SU-DHL-6 (cell line): ENCODE measurements around the gene ASTN1.

Source experiments
- H2AFZ ChIP-seq: fragments of 200-600 bp; sonication (generic); 2 replicates; pipeline ENCODE4 v1.6.1; 2014; ENCODE audit warnings: low read depth, mild to moderate bottlenecking, moderate library complexity, mixed read lengths, antibody characterized with exemption, low read length; ENCODE audit not compliant: severe bottlenecking
- H3F3A ChIP-seq: fragments of 200-600 bp; shearing (Covaris generic); 2 replicates; pipeline ENCODE4 v1.6.0; 2016; ENCODE audit warnings: antibody characterized with exemption, mild to moderate bottlenecking; ENCODE audit not compliant: insufficient read depth
- H3K27ac ChIP-seq: fragments of 200-600 bp; sonication (generic); 2 replicates; pipeline ENCODE4 v1.5.1; 2016; ENCODE audit warnings: low read depth, mild to moderate bottlenecking, low read length, moderate library complexity, mixed read lengths
- H3K27me3 ChIP-seq: fragments of 200-600 bp; sonication (generic), shearing (Covaris generic); 2 replicates; pipeline ENCODE4 v1.6.0; 2014; ENCODE audit warnings: mild to moderate bottlenecking, low read length
- H3K36me3 ChIP-seq: fragments of 200-600 bp; sonication (generic); 2 replicates; pipeline ENCODE4 v1.6.1; 2014; ENCODE audit warnings: mild to moderate bottlenecking, low read length, mixed read lengths
- H3K4me2 ChIP-seq: fragments of 300-600, 200-600 bp; shearing (Covaris generic), sonication (generic); 2 replicates; pipeline ENCODE4 v1.6.0; 2014; ENCODE audit warnings: low read length, low read depth, mild to moderate bottlenecking; ENCODE audit not compliant: poor library complexity, severe bottlenecking
- H3K4me3 ChIP-seq: fragments of 200-600 bp; sonication (generic); 2 replicates; pipeline ENCODE4 v1.5.1; 2014; ENCODE audit warnings: antibody characterized with exemption, low read length, mild to moderate bottlenecking, mixed read lengths; ENCODE audit not compliant: insufficient read depth, poor library complexity, severe bottlenecking
- H3K79me2 ChIP-seq: fragments of 200-600 bp; sonication (generic); 2 replicates; pipeline ENCODE4 v1.6.1; 2014; ENCODE audit warnings: mild to moderate bottlenecking, low read length, moderate library complexity; ENCODE audit not compliant: insufficient read depth
- H3K9ac ChIP-seq: fragments of 200-600 bp; sonication (generic); 2 replicates; pipeline ENCODE4 v1.7.0; 2014; ENCODE audit warnings: mild to moderate bottlenecking, low read length
- H3K9me2 ChIP-seq: fragments of 200-600 bp; sonication (generic); replicated peaks from 2 replicates; pipeline ENCODE4 v1.6.1; 2014; ENCODE audit warnings: low read length; ENCODE audit not compliant: insufficient read depth
- H3K9me3 ChIP-seq: fragments of 200-600 bp; sonication (generic); 2 replicates; pipeline ENCODE4 v1.6.1; 2014; ENCODE audit warnings: low read length, mixed read lengths; ENCODE audit not compliant: insufficient read depth
- H4K20me1 ChIP-seq: fragments of 200-600 bp; sonication (generic); 2 replicates; pipeline ENCODE4 v1.6.1; 2014; ENCODE audit warnings: low read depth, mild to moderate bottlenecking, antibody characterized with exemption, low read length, moderate library complexity, mixed read lengths
- CTCF ChIP-seq: fragments of 200-600 bp; sonication (generic); IDR thresholded peaks from one replicate; pipeline ENCODE4 v1.5.1; 2017; ENCODE audit warnings: antibody characterized with exemption, mild to moderate bottlenecking, low read length, moderate library complexity; ENCODE audit not compliant: insufficient read depth, poor library complexity, severe bottlenecking
- EZH2phosphoT487 ChIP-seq: fragments of 200-600 bp; sonication (generic), shearing (Covaris generic); conservative IDR thresholded peaks from 2 replicates; pipeline ENCODE4 v1.6.1; 2018; ENCODE audit warnings: mild to moderate bottlenecking, antibody characterized with exemption, low read length, moderate library complexity, mixed read lengths

The ASTN1 gene

GRCh38 chr1:177137814-177138213 lies 26.7 kb downstream of the ASTN1 start:
- no peaks in the 10 kb centered on the region for H3K79me2 ChIP-seq
- no peak overlapping the region for H3K4me3 ChIP-seq
- H3K4me2 ChIP-seq: no peak overlapping the region
- H3K27ac ChIP-seq: no peak overlapping the region
- TF ChIP-seq EZH2phosphoT487 (no peak), CTCF (no peak)
- no peaks in the 10 kb centered on the region for H3K36me3 ChIP-seq
- no peaks in the 10 kb centered on the region for H3F3A ChIP-seq
- no peak overlapping the region for H3K9ac ChIP-seq
- no peaks in the 10 kb centered on the region for H3K9me2 ChIP-seq
- no peaks in the 10 kb centered on the region for H4K20me1 ChIP-seq
- H3K9me3 ChIP-seq: no peaks in the 10 kb centered on the region
- no peak overlapping the region for H2AFZ ChIP-seq
- H3K27me3 ChIP-seq: no peaks in the 10 kb centered on the region

GRCh38 chr1:177135250-177135649 lies 29.3 kb downstream of the ASTN1 start:
- Histone ChIP-seq H3K79me2 (no peaks in the 10 kb centered on the region), H3K4me2 (no peak overlapping the region), H4K20me1 (no peaks in the 10 kb centered on the region), H3K9me2 (no peaks in the 10 kb centered on the region), H3K36me3 (no peaks in the 10 kb centered on the region), H3K4me3 (no peak overlapping the region), H3K27me3 (no peaks in the 10 kb centered on the region), H3F3A (no peaks in the 10 kb centered on the region), H3K9ac (no peak overlapping the region), H3K9me3 (no peaks in the 10 kb centered on the region), H2AFZ (no peak overlapping the region), H3K27ac (no peak overlapping the region)
- no peak for TF ChIP-seq CTCF
- TF ChIP-seq EZH2phosphoT487: no peak

- H3F3A ChIP-seq: no peaks in the 10 kb centered on the region
- no peaks in the 10 kb centered on the region for H3K9me2 ChIP-seq
- no peak overlapping the region for H3K9ac ChIP-seq
- H3K4me3 ChIP-seq: no peak overlapping the region
- TF ChIP-seq EZH2phosphoT487 (no peak), CTCF (no peak)
- H3K27ac ChIP-seq: no peak overlapping the region
- H3K79me2 ChIP-seq: no peaks in the 10 kb centered on the region
- no peaks in the 10 kb centered on the region for H4K20me1 ChIP-seq
- no peaks in the 10 kb centered on the region for H3K27me3 ChIP-seq
- no peaks in the 10 kb centered on the region for H3K9me3 ChIP-seq
- no peak overlapping the region for H3K4me2 ChIP-seq
- H3K36me3 ChIP-seq: no peaks in the 10 kb centered on the region
- no peak overlapping the region for H2AFZ ChIP-seq
These were observed 30.5 kb downstream of the ASTN1 start for GRCh38 chr1:177133977-177134538.
